SW480 (cell line): Measurements from ENCODE around the gene BAK1.

Experiments
- DNase-seq: peaks from one replicate; pipeline ENCODE4 v3.0.0-alpha.2; 2016; ENCODE audit warnings: low spot score

Gene BAK1

DNA sequence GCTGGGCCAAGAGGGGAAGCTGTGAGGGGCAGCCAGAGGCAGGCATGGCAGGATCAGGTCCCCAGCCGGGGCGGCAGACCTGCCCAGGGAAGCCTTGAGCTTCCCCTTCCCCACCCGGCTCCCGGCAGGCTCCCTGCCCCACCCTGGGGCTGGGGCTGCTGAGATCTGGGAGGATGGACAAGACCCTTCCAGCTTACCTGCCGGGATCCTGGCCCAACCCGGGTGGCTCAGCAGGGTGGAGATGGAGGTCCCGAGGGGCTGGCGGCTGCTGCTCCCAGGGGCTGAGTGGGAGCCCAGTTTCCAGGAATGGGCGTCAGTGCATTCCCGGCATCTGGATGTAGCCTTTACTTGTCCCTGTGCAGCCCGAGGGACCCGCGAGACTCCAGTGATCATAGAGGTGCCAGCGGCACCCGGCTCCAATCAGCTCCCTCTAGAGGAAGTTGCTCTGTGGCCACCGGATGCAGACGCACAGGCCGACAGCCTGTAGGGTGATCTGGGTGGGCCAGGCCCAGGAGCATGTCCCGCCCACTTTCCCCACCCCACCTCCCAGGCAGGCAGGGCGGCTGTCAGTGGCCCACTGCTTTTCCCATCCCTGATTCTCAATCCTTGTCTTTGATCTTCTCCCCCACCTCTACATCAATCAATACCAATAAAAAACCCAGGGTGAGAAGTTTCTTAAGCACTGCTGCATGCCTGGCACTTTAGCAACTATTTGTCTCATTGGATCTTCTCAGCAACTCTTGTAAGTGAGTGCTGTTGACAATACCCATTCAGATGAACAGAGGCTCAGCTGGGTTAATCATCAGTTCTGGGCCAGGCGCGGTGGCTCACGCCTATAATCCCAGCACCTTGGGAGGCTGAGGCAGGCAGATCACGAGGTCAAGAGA is at the start of gene BAK1:
TSS of gene BAK1 (minus strand) at position 449 of the 887 bp plus-strand sequence. CDS start 2,672 bp downstream, outside the sequence.
- peak; percentile 89 for DNase-seq

DNA sequence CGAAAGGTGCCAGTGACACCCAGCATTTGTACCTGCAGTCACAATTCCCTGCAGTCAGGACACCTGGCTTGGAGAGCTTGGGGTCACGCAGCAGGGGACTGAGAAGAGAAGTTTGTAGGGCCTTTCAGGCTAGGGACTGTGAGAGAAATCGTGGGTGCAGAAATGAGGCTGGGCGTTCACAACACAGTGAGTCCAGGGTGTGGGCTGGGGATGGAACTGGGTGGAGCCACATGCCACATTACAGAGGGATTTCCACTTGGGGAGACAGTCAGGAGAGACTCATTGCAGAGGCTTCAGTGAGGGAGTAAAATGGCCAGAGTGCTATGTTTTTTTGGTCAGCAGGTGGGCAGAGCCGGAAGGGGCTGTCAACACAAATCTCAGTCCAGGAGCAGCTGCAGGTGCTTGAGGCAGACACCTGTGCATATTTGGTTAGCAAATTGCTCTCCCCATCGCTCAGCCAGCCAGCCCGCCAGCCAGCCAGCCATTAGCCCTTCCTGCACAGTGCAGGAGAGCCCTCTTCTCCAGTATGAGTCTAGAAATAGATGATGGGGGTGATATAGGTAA is 48.4 kb upstream of the BAK1 start:
- peak; percentile 85 for DNase-seq

DNA sequence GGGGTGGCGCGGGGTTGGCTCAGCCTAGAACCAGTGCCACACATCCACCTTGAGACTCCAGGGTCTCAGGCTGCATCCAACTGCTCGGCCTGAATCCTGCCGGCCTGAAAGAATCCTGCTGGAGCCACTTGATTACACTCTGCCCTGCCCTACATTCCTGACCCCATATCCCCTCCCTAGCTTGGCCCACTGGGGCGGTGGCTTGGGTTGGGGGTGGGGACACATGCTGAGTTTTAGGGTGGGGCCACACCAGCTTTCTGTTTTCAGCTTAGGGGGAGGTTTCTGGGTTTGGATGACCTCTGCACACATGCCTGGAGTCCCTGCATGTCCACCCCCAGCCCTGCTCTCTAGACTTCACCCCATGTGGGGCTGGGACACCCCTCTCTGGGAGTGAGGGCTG is 47.8 kb upstream of the BAK1 start:
- DNase-seq = peak; percentile 39

GRCh38 chr6:33624856-33625255 is 44.8 kb upstream of the BAK1 start:
- DNase-seq = no peak

DNA sequence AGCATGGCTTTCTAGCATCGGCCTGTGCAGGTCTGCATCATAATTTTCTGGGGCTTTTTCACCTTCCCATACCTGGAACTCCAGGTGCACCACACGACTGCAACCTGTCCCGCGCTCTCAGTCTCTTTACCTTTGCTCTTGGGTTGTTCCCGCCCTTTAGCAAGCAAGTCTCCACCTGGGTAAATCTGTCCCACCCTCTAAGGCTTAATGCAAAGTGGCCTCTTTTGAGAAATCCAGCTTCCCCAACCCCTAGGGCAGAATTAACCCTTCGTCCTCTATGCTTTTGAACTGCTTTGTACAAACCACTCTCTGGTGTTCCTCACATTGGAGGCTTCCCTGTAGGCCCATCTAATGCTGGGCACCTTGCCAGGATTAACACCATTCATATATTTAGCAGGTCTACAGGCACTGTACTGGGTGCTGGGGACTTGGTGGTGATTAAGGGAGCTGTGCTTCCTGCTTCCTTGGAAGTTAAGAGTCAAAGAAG is 43.9 kb upstream of the BAK1 start:
- DNase-seq = no peak

DNA sequence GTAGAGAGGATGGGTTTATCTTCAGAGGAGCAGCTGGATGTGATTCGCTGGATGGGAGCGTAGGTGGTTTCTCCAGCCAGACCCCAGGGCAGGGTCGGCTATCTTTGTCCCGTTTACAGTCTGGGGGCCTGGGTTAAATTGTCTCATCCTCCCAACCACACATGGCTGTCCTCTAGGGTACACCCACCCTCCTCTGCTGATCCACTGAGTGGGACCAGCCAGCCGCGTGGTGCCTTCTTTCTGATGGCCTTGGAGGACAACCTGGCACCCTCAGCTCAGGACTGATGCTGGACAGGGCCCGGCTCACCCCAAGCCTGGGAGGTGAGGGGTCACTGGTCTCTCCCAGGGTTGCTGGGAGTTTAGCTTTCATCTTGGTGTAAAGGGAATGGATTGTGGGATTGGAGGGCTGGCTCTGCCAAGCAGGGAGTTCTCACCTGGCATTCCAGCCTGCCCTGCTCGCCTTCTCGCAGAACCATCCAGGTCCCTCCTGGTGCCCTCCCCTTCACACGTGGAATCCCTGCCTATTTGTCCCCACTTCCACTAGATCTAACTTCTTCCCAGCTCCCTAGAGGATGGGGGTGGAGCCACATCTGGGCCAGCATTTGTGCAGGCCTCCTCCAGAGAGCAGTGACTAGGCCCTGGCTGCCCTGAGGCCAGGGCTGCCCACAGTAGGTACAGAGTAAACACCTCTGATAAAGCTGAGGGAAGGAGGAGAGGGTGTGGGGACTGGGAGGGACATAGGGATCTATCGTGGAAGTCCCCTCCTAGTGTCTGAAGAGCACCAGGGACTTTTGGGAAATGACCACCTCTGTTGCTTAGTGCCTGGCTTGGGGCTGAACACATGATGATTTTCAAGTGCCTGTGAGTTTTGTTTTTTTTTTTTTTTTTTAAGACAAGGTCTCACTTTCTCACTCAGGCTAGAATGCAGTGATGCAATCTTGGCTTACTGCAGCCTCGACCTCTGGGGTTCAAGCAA is 42.7 kb upstream of the BAK1 start:
- DNase-seq = no peak

- DNase-seq = no peak
Observed at GRCh38 chr6:33621711-33622388, 41.8 kb upstream of the BAK1 start.

DNA sequence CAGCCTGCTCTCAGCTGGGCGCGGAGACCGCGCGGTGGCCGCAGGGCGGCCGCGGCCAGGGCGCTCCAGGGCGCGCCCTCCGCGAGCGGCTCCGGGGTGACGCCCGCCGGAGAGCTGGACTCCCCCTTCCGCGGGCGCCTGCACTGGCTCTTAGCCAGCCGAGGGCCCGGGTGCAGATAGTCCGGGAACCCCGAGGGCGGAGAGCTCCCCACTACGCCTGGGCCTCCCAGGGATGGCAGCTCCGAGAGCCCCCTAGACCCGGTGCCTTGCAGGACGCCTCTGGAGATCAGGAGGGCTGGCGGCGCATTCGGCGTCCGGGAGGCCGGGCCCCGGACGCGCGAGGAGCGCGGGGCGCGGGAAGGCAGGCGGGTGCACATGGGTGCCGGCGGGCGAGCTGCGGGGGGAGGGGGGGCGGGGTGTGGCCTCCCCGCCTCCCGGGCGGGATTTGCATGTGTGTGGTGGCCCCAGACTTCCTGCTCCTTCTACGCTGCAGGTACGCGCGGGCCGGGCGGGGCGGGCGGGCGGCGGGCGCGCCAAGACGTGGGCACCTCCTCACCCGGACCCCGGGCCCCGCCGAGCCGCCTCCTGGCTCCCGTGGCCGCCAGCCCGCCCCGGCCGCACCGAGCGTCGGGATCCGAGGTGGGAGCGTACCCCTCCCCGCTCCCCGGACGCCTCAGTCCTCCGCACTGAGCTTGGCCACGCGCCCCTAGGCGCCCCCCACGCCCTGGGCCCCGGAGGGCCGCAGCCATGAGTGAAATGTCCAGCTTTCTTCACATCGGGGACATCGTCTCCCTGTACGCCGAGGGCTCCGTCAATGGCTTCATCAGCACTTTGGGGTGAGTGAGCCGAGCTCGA is 41.0 kb upstream of the BAK1 start, which contains the start of gene ITPR3:
TSS of gene ITPR3 (plus strand) at position 467 of the 855 bp plus-strand sequence. CDS start at position 748, 281 bp downstream.
- peak; percentile 71 for DNase-seq

GRCh38 chr6:33620158-33620855 is 40.2 kb upstream of the BAK1 start:
- DNase-seq = peak; percentile 55

GRCh38 chr6:33619166-33619840 is 39.2 kb upstream of the BAK1 start:
- DNase-seq = peak; percentile 50

DNA sequence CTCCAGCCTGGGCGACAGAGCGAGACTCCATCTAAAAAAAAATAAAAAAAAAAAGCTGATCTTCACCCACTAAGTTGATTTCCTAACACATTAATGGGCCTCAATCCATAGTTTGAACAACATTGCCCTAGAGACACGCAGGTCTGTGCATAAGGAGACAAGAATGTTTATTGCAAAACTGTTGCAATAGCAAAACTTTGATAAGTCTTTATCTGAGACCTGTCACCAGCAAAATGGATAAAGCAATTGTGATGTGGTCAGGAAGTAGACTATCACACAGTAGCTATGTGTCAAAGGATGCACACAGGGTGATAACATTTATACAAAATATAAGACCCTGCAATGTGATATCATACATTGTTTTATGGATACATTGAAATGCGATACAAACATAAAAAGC is 36.8 kb upstream of the BAK1 start:
- no peak for DNase-seq

GRCh38 chr6:33616113-33616512 is 36.0 kb upstream of the BAK1 start:
- DNase-seq = no peak

DNA sequence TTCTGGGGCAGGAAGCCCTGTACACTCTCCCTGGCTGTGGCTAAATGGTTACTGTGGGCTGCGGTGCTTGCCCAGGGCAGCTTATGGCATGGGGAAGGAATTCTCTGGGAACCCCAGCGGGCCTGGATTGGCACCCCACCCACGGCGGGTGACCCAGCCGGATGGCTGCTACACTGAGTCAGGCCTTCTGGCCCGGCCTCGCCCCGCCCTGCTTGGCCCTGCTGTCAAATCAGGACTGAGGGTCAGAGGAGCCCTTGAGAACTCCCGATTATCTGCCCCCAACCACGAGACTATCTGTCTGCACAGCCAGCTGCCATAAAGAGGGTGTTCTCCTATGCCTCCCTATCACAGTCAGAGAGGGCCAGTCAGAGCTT is 33.7 kb upstream of the BAK1 start:
- DNase-seq = peak; percentile 90

GRCh38 chr6:33613146-33613794 is 33.2 kb upstream of the BAK1 start:
- peak; percentile 97 for DNase-seq

DNA sequence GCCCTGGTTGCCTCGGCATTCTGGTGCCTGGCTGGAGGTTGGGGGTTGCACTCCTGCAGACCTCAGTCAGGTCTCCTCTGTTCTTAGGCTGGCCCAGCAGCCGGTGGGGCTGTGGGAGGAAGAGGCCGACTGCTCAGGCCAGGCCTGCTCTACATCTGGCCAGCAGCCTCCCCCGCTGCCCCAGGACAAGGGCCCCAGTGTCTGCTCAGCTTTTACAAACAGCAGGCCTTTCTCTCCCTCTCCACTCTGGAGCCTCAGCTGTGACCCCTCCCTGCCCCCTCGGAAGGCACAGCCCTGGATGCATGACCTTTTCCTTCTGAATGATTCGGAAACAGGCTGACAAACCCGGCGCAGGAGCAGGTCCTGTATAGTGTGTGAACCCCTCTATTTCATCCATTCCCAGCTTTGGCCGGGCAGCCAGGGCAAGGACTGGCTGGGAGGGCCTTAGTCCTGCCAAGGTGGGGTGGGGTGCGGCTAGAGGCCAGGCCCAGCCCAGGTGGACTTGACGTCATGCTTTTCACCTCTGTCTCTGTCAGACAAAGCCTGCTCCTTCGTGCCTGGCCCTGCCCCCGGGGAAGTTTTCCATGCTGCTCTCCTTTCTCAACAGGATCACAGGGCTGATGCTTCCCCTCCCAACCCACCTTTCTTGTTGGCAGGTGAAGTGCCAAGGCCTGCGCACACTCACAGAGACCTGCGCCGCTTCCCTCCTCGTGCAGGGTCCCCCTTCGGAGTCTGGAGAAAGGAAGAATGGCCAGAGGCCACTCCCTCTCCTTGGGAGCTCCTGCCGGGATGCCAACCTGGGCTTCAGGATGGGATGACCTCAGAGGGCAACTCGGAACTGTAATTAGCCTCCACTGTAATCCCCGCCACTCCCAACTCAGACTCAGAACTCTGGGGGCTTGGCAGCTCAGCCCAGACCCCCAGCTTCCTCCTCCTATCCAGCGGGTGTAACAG is 31.0 kb upstream of the BAK1 start:
- peak; percentile 53 for DNase-seq

DNA sequence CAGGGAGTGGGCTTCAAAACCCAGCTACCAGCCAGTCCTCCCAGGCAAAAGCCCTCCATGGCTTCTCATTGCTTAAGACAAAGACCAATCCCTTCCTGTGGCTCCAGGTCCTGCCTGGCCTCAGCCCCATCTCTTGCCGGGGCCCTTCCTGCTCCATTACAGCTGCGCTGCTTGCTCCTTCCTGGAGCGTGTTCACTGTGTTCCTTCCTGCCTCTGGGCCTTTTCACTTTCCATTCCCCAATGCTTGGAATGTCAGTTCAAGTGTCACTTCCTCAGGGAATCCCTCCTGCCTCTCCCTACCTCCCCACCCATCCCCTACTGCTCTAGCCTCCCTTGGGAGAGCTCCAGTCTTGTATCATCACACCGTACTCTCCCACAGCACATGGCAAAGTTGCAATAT is 30.0 kb upstream of the BAK1 start:
- no peak for DNase-seq

DNA sequence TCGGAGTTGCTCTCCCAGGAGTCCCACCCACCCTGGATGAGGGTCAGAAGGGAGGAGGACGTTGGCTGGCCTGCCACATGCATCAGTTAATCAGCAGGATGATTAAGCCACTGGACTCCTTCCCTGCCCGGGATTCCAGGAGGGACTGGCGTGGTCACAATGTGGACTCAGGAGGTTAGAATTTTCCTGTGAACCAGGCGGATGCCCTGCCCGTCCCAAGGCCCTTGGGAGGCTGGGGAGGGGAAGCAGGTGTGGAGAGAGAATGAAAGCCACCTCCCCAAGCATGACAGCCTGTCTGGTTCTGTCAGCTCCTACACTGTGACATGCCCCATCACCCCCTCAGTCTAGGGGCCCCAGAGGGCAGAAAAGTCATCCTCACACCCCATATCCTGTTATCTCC is 29.5 kb upstream of the BAK1 start:
- DNase-seq = no peak

DNA sequence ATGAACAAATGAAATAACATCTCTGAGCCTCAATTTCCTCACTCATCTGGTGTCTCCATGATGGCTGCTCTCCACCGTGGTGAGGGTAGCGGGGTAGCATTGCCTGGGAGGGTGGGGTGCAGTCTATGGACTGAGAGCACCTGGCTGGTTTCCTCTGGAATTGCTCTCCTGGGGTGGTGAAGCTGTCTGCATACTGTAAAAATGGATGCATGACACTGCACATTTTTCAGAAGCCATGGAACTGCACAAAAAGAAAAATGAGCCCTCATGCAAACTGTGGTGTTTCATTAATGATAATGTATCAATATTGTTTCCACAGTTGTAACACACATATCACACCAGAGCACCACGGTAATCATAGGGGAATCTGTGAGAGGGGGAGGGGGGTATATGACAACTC is 28.9 kb upstream of the BAK1 start:
- DNase-seq = no peak
